Fibroblast of skin of right biceps (primary cell): ENCODE data around the gene MTSS2.

ENCODE experiments used
- DNase-seq: peaks from one replicate; pipeline ENCODE4 v3.0.0-alpha.2; 2013

Gene MTSS2, protein sequence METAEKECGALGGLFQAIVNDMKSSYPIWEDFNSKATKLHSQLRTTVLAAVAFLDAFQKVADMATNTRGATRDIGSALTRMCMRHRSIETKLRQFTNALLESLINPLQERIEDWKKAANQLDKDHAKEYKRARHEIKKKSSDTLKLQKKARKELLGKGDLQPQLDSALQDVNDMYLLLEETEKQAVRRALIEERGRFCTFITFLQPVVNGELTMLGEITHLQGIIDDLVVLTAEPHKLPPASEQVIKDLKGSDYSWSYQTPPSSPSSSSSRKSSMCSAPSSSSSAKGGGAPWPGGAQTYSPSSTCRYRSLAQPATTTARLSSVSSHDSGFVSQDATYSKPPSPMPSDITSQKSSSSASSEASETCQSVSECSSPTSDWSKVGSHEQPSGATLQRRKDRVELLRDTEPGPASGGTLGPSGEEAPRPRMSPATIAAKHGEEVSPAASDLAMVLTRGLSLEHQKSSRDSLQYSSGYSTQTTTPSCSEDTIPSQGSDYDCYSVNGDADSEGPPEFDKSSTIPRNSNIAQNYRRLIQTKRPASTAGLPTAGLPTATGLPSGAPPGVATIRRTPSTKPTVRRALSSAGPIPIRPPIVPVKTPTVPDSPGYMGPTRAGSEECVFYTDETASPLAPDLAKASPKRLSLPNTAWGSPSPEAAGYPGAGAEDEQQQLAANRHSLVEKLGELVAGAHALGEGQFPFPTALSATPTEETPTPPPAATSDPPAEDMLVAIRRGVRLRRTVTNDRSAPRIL

DNA sequence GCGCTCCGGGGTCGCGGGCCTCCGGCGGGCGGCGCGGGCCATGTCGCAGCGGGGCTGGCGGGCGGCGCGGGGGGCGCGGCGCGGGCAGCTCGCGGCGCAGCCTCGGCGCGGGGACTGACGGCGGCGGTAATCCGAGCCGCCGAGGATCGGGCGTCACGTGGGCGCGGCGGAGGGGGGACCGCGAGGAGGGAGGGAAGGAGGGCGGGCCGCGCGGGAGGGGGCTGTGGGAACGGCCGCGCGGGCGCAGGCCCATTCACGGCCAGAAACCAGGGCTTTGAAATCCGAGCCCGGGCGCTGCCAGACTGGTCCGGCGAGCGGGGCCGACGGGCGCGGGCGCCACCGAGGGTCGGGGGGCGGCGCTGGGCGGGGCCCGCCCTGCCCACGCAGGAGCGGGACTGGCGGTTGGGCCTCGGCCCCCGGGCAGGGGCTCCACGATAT is at the start of gene MTSS2:
Gene MTSS2 (minus strand): TSS at position 116 of the 438 bp plus-strand sequence. CDS start 262 bp downstream, outside the sequence.
- peak; percentile 87 for DNase-seq

GRCh38 chr16:70735141-70735979 is 49.5 kb upstream of the MTSS2 start:
- peak; percentile 90 for DNase-seq

DNA sequence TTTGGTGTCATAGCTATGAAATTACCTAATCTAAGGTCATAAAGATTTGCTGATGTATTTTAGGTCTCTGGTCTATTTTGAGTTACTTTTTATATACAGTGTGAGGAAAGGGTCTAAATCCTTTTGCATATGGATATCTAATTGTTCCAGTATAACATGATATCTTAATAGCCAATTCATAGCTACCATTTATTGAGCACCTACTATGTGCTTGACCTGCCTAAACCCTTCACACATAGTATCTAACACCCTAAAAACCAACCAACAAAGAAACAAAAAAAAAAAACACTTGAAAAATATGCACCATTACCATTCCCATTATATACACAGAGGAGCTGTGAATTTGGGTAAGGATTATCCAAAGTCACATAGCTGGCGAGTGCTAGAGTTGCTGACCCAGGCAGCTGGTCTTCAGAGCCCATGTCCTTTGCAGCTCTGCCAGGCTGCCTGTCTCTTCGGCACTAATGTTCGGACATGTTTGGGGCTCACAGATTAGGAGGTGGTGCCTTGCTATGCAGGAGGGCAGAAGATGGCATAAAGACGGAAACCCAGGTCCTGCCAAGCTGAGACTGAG is 48.8 kb upstream of the MTSS2 start:
- DNase-seq = no peak

GRCh38 chr16:70730944-70731343 is 45.1 kb upstream of the MTSS2 start:
- no peak for DNase-seq

DNA sequence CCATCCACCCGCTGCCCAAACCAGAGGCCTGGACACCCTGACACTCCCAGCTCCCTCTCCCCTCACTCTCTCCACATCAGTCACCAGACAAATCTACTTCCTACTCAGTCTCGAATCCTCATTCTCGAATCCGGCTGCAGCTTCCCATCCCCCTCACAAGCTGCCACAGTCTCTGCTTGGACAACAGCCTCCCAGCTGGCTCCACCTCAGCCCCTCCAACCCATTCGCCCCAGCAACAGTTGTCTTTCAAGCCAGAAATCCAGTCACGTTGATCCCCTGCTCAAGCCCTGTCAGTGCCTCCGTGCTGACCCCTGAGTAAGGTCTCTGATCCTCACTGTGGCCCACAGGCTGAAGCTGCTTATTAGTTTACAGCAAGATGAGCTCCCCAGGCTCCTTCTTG is 44.2 kb upstream of the MTSS2 start:
- DNase-seq = no peak

DNA sequence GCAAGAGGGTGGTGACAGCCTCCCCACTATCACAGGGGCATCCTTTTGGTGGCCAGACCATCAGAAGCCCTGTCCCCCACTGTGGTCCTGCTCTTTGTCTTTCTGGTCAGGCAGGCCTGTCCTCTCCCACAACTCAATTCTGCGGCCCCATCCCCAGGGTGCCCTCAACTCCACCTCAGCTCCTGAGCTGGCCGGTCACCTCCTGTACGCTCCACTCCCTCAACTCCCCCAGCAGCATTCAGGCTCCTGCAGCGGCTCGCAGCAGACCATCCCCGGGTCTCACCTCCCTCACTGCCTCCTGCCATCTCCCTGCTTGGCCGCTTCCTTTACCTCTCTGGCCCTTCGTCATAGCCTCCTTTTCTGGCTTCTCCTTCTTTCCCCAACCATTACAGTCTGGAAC is 43.4 kb upstream of the MTSS2 start:
- DNase-seq = no peak

GRCh38 chr16:70728150-70728549 is 42.3 kb upstream of the MTSS2 start:
- no peak for DNase-seq

- DNase-seq = no peak
Measured at GRCh38 chr16:70726892-70727361, 41.1 kb upstream of the MTSS2 start.

DNA sequence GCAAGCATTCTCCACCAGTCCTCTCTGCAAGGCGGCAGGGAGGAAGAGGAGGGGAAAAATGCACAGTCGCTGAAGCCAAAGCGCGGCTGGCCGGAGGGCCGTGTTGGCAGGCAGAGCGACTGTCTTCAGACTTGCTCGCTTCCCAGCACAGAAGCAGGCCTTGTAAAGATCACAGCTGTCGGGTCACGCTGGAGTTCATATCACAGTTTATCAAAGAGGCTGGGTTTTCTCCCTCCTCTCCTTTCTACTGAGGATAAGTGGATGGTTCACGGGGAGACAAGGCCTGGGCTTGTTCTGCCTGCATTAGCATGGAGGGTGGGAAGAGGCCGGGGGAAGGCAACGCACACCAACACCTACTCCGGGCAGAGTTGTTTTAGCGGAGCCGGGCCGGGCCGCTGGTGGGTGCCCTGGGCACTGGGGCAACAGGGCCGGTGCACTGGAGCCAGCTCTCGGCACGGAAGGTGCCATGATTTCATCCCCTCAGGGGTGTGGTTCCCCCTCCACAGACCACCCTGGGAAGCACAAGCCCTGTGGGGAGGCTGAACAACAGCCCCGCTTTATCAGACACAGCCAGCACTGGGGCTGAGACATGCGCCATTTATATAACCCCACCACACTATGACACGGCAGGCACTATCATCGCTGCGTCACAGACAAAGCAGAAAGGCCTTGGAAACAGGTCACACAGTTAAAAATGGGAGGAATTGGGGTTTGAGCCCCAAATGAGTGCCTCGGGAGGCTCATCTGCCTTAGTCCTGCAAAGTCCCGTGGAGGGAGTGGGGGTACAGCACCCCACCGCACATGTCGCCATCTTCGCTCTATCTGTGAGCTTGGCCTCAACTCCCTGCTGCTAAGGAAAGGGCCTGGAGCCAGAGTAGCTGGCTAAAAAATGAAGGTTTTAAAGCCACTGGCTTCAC is 40.3 kb upstream of the MTSS2 start:
- no peak for DNase-seq

- no peak for DNase-seq
Measured at GRCh38 chr16:70725024-70725911, 39.4 kb upstream of the MTSS2 start.

DNA sequence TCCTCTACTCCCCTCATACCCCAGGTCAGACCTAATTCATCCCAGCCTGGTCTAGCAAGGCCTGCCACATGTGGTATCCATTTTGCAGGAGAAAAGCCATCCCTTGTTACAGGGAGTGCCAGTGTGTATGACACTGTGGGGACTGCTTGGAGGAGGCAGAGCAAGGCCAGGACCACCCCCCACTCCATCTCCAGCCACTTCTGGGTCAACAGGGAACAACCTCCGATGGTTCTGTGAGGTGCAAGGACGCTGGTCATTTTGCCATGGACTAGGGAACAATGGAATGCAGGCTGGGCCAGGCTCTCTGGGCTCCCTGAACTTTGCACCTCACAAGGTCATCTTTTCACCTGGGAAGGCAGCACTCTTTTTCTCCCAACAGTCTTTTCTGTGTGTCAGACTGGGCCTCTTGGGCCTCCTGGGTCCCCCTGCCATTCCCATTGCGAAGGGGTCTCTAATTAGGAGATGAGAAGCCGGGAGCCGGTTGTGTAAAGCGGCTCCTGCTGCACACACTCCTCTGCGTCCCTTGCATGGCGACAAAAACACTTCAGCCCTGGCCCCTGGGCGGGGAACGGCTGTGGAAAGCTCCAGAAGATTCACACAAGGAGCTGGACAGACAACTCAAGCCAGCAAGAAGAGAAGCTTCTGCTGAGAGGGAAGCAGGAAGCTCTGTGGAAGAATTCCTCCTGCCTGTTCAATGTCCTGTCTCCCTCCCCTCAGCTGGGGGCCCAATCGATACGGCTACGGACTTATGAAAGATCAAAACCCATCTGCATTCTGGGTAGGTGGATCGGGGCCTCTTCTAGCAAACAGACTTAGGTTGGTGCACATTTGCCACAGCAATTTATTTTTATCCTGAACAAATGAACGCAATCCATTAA is 38.5 kb upstream of the MTSS2 start:
- DNase-seq = no peak

- no peak for DNase-seq
Measured at GRCh38 chr16:70723740-70724145, 37.9 kb upstream of the MTSS2 start.

DNA sequence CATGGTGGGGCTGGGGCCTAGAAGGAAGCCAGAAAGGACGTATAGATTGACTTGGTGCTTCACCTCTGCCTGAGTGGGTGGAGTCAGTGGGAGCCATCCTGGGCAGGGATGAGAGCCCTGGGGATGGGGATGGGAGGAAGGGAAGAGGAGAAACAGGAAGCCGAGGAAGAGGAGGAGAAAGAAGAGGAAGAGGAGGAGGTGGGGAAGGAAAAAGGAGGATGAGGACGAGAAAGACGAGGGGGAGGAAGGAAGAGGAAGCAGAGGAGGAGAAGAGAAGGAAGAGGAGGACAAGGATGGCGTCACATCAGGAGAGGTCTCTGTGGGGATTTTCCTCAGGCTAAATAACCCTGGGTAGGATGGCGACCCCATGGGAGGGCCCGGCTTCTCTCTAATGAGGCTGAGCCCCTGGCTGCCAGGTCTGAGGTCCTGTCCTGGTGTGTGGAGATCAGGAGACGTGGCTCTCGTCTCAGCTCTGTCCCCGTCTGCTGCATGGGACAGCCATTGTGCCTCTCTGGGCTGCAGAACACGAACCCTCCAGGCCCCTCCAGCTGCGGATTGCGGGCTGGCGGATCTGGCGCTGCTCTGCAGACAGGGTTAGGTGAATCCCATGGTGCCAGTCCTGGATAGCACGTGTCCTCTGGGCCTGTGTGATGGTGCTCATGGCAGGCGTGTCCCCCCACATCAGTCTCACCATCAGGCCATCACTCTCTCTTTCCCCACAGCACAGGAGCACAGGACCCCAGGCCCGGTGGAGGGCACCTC is 35.5 kb upstream of the MTSS2 start:
- no peak for DNase-seq

GRCh38 chr16:70720425-70721201 is 34.8 kb upstream of the MTSS2 start:
- DNase-seq = no peak

- no peak for DNase-seq
Measured at GRCh38 chr16:70717065-70717464, 31.2 kb upstream of the MTSS2 start.

DNA sequence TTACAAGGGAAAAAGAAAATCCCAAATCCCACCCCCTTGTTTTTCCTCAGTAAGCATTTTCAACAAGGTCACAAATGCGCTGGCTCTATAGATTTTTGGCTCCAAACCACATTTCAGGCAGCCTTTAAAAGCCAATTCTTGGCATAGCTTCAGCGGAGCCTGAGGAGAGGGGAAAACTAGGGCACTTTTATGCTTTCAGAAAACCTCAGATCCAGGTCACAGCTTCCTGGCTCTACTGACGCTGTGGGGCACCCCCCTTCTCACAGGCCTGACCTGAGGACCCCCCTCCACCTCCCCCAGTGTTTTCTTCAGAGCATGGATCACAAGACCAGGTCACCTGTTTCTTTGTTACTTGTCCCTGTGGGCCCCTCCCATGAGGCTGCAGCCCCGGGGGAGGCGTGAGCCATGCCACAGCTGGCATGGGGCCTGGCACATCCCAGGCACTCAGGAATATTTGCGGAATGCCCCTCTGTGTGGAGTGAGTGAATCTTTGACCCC is 30.1 kb upstream of the MTSS2 start:
- peak; percentile 80 for DNase-seq

- peak; percentile 97 for DNase-seq
Measured at GRCh38 chr16:70715055-70715858, 29.4 kb upstream of the MTSS2 start.
